HepG2 (cell line): ENCODE data around the gene ZNF334.

Experiments used
- GABPA ChIP-seq, 2 experiments: IDR thresholded peaks; 2 replicates each; pipeline ENCODE4 v1.6.1; 2011 to 2016; ENCODE audit warnings: low read depth in 2 of 2, low read length in 1 of 2, missing biosample characterization in 1 of 2, missing genetic modification characterization in 1 of 2
- GTF2F1 ChIP-seq: fragments of 150-350 bp; IDR thresholded peaks from 2 replicates; pipeline ENCODE4 v1.6.1; 2014; ENCODE audit warnings: low read length
- JUN ChIP-seq: sonication (generic); formaldehyde crosslinking; IDR thresholded peaks from 2 replicates; pipeline ENCODE4 v1.4.0; 2020; ENCODE audit warnings: mild to moderate bottlenecking, missing genetic modification reagents
- KDM1A ChIP-seq: IDR thresholded peaks from 2 replicates; pipeline ENCODE4 v1.6.1; 2016; ENCODE audit warnings: missing compliant biosample characterization
- ZNF292 ChIP-seq: sonication (generic); formaldehyde crosslinking; IDR thresholded peaks from 2 replicates; pipeline ENCODE4 v1.8.1; 2022; ENCODE audit warnings: mild to moderate bottlenecking, low read depth, missing genetic modification reagents, borderline replicate concordance
- ZNF670 ChIP-seq: sonication (generic); formaldehyde crosslinking; IDR thresholded peaks from 2 replicates; pipeline ENCODE4 v1.8.0; 2022; ENCODE audit warnings: mild to moderate bottlenecking, missing genetic modification reagents, borderline replicate concordance
- ZSCAN12 ChIP-seq: sonication (generic); formaldehyde crosslinking; IDR thresholded peaks from 2 replicates; pipeline ENCODE4 v1.9.0; 2021; ENCODE audit warnings: mild to moderate bottlenecking, missing genetic modification reagents
- TF ChIP-seq, protein P1 (sequence below): sonication (generic); formaldehyde crosslinking; IDR thresholded peaks from 2 replicates; pipeline ENCODE4 v1.4.0; 2020; ENCODE audit warnings: low read depth, mild to moderate bottlenecking, missing genetic modification reagents
- TF ChIP-seq, protein P2 (sequence below): sonication (generic); formaldehyde crosslinking; IDR thresholded peaks from 2 replicates; pipeline ENCODE4 v1.5.0; 2020; ENCODE audit warnings: mild to moderate bottlenecking, missing genetic modification reagents, moderate library complexity
- TF ChIP-seq, protein P3 (sequence below): sonication (generic); formaldehyde crosslinking; IDR thresholded peaks from 2 replicates; pipeline ENCODE4 v1.9.0; 2022; ENCODE audit warnings: missing genetic modification reagents, mild to moderate bottlenecking, borderline replicate concordance
- TF ChIP-seq, protein P4 (sequence below): sonication (generic); formaldehyde crosslinking; conservative IDR thresholded peaks from 2 replicates; pipeline ENCODE4 v1.4.0; 2020; ENCODE audit warnings: mild to moderate bottlenecking, missing genetic modification reagents, moderate library complexity

DNA sequence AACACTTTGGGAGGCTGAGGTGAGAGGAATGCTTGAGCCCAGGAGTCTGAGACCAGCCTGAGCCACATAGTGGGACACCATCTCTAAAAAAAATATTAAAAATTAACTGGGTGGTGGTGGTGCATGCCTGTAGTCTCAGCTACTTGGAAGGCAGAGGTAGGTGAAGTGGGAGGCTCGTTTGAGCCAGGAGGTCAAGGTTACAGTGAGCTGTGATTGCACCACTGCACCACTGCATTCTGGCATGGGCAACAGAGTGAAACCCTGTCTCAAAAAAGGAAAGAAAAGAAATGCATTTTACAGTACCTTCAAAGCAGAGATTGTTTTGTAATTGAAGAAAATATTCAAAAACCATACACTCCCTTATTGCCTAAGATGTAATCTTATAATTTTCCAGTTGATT, 30.6 kb upstream of the ZNF334 start:
- TF ChIP-seq, protein P1, sequence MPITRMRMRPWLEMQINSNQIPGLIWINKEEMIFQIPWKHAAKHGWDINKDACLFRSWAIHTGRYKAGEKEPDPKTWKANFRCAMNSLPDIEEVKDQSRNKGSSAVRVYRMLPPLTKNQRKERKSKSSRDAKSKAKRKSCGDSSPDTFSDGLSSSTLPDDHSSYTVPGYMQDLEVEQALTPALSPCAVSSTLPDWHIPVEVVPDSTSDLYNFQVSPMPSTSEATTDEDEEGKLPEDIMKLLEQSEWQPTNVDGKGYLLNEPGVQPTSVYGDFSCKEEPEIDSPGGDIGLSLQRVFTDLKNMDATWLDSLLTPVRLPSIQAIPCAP (CRISPR knock-in tag), result no peak
- no peak for TF ChIP-seq ZNF670 (CRISPR knock-in tag)
- TF ChIP-seq GTF2F1, result no peak
- TF ChIP-seq, protein P2, sequence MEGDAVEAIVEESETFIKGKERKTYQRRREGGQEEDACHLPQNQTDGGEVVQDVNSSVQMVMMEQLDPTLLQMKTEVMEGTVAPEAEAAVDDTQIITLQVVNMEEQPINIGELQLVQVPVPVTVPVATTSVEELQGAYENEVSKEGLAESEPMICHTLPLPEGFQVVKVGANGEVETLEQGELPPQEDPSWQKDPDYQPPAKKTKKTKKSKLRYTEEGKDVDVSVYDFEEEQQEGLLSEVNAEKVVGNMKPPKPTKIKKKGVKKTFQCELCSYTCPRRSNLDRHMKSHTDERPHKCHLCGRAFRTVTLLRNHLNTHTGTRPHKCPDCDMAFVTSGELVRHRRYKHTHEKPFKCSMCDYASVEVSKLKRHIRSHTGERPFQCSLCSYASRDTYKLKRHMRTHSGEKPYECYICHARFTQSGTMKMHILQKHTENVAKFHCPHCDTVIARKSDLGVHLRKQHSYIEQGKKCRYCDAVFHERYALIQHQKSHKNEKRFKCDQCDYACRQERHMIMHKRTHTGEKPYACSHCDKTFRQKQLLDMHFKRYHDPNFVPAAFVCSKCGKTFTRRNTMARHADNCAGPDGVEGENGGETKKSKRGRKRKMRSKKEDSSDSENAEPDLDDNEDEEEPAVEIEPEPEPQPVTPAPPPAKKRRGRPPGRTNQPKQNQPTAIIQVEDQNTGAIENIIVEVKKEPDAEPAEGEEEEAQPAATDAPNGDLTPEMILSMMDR, result no peak
- TF ChIP-seq GABPA (IDR thresholded peaks at IDR 0.05; ENCODE audit: low read depth, low read length), result no peak
- no peak for TF ChIP-seq GABPA (CRISPR knock-in tag; IDR thresholded peaks at IDR 0.05; ENCODE audit: low read depth)
- TF ChIP-seq ZSCAN12, result no peak
- TF ChIP-seq, protein P3, sequence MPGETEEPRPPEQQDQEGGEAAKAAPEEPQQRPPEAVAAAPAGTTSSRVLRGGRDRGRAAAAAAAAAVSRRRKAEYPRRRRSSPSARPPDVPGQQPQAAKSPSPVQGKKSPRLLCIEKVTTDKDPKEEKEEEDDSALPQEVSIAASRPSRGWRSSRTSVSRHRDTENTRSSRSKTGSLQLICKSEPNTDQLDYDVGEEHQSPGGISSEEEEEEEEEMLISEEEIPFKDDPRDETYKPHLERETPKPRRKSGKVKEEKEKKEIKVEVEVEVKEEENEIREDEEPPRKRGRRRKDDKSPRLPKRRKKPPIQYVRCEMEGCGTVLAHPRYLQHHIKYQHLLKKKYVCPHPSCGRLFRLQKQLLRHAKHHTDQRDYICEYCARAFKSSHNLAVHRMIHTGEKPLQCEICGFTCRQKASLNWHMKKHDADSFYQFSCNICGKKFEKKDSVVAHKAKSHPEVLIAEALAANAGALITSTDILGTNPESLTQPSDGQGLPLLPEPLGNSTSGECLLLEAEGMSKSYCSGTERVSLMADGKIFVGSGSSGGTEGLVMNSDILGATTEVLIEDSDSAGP (CRISPR knock-in tag), result no peak
- TF ChIP-seq, protein P4, sequence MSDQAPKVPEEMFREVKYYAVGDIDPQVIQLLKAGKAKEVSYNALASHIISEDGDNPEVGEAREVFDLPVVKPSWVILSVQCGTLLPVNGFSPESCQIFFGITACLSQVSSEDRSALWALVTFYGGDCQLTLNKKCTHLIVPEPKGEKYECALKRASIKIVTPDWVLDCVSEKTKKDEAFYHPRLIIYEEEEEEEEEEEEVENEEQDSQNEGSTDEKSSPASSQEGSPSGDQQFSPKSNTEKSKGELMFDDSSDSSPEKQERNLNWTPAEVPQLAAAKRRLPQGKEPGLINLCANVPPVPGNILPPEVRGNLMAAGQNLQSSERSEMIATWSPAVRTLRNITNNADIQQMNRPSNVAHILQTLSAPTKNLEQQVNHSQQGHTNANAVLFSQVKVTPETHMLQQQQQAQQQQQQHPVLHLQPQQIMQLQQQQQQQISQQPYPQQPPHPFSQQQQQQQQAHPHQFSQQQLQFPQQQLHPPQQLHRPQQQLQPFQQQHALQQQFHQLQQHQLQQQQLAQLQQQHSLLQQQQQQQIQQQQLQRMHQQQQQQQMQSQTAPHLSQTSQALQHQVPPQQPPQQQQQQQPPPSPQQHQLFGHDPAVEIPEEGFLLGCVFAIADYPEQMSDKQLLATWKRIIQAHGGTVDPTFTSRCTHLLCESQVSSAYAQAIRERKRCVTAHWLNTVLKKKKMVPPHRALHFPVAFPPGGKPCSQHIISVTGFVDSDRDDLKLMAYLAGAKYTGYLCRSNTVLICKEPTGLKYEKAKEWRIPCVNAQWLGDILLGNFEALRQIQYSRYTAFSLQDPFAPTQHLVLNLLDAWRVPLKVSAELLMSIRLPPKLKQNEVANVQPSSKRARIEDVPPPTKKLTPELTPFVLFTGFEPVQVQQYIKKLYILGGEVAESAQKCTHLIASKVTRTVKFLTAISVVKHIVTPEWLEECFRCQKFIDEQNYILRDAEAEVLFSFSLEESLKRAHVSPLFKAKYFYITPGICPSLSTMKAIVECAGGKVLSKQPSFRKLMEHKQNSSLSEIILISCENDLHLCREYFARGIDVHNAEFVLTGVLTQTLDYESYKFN (CRISPR knock-in tag), result no peak
- no peak for TF ChIP-seq JUN (CRISPR knock-in tag)
- no peak for TF ChIP-seq KDM1A (CRISPR knock-in tag)
- no peak for TF ChIP-seq ZNF292 (CRISPR knock-in tag)
